GM13976 (cell line): ENCODE results near the gene ASTN1.

Source experiments
- DNase-seq: peaks from one replicate; pipeline ENCODE4 v3.0.0; 2012; ENCODE audit warnings: low spot score
- in situ Hi-C: fragments of 300-500 bp; cut with MboI; formaldehyde crosslinking; loops from one replicate; pipeline ENCODE4 v1.12.0; 2022; ENCODE audit warnings: low sequenced_read_pairs, mixed read lengths, inconsistent platforms; ENCODE audit not compliant: unreplicated experiment
- TF ChIP-seq, protein P1 (sequence below): IDR thresholded peaks from 2 replicates; pipeline ENCODE4 v1.5.1; 2012; ENCODE audit warnings: borderline replicate concordance, mild to moderate bottlenecking; ENCODE audit not compliant: insufficient read depth; ENCODE audit errors: extremely low read depth, missing control alignments, control extremely low read depth

The ASTN1 gene

DNA sequence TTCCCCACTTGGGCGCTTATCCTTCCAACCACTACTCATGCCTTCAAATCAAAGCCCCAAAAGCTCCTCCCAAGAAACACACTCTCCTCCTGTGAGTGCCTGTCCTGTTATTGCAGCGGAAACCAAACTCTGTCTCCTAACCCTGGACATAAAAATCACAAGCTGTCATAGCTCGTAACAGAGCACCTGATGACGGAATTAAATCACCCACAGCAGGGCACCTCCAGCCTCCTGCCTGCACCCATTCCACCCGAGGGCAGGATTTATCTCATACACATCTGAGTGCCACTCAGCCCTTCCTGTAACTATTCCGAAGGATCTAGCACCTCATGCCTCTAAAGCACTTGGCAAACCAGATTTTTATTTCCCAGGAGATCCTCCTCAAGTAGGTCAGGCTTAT is 100.9 kb downstream of the ASTN1 start:
- no peak for DNase-seq
- TF ChIP-seq, protein P1, sequence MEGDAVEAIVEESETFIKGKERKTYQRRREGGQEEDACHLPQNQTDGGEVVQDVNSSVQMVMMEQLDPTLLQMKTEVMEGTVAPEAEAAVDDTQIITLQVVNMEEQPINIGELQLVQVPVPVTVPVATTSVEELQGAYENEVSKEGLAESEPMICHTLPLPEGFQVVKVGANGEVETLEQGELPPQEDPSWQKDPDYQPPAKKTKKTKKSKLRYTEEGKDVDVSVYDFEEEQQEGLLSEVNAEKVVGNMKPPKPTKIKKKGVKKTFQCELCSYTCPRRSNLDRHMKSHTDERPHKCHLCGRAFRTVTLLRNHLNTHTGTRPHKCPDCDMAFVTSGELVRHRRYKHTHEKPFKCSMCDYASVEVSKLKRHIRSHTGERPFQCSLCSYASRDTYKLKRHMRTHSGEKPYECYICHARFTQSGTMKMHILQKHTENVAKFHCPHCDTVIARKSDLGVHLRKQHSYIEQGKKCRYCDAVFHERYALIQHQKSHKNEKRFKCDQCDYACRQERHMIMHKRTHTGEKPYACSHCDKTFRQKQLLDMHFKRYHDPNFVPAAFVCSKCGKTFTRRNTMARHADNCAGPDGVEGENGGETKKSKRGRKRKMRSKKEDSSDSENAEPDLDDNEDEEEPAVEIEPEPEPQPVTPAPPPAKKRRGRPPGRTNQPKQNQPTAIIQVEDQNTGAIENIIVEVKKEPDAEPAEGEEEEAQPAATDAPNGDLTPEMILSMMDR, result no peak
- in situ Hi-C loops, result no loop called here

DNA sequence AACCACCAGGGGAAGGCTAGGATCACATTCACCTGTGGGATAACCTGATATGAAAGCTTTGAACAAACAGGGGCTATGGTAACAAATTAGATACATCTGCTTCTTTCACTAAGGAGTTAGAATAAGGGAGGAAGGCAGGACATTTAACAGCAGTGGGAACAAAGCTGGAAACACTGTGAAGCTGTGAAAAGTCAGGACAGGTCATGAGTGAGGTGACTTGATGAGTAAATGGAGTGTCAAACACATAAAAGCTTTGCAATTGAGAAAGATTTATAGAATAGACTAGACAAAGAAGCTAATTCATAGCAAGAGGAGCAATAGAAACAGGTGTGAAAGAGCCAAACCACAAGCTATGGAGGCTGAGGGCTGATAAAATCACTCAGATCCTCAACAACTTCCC is 110.0 kb downstream of the ASTN1 start:
- TF ChIP-seq, protein P1, result no peak
- DNase-seq, result no peak
- in situ Hi-C loops, result no loop called here

DNA sequence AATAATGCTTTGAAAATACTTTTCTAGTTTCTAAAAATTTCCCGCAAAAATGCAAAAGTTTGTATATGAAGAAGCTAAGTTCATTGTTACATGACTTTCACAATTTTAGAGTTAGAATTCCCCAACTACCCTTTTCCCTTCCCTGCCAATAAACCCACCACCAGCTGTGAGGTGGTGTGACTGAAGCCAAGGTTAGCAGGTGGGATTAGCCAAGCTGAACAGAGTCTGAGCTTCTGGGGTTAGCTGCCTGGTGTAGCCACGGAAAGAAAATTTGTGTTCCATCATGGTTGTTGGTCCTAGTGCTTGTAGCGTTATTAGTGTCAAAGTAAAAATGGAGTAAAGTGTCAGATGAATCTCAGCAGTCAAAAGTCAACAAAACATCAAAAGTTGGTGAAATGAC is 110.9 kb downstream of the ASTN1 start:
- no peak for DNase-seq
- in situ Hi-C loops, result no loop called here
- TF ChIP-seq, protein P1, result no peak

DNA sequence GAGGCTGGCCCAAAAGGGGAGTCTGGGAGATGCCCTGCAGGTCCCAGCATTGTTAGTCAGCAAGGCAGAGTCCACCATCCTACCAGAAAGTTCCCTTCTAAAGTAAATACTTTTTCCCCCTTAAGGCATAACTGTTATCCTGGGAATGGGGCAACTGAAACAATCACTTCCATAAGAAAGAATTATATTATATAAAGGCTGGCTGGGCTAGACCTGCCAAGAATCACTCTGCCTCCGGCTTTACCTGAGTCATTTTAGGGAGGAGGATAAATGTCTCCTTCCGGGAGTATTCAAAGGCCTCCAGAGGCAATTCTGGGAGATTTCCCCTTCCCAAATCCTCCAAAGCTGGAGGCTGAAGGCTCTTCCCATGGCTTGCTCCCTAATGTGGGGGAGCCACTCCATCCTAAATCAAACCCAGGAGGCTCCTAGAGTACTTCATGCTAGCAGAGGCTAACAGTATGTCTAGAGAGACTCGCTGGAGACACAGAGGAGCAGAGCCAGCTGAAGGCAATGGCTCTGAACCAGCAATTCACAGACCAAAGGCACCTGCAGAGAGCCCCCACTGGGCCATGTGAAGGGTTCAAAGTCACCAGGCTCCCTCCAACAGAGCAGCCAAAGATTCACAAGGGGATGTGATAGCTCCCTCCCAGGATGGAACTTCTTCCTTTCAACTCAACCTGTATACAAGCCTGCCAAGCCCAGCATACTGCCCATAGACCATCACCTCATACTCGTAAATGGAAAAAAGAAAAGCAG is 116.0 kb downstream of the ASTN1 start:
- DNase-seq, result no peak
- in situ Hi-C loops, result no loop called here
- TF ChIP-seq, protein P1, result no peak

DNA sequence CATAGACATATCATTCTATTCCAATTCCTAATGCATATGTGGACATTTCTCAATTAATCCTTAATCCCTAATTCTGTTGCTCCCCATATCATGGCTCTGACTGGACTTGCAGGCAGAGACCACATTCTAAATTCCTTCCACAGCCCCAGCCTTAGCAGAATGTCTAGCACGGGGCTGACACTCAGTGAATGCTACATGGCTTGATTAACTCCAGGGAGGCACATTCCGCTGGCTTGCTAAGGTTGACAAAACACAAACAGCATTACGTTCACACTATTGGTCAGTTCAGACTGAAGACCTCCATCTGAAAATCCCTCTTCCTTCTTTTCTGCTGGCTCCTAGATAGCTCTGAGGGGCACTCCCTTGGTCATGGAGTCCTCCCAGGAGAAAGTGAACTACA is 119.4 kb downstream of the ASTN1 start:
- in situ Hi-C loops, result no loop called here
- TF ChIP-seq, protein P1, result no peak
- no peak for DNase-seq

DNA sequence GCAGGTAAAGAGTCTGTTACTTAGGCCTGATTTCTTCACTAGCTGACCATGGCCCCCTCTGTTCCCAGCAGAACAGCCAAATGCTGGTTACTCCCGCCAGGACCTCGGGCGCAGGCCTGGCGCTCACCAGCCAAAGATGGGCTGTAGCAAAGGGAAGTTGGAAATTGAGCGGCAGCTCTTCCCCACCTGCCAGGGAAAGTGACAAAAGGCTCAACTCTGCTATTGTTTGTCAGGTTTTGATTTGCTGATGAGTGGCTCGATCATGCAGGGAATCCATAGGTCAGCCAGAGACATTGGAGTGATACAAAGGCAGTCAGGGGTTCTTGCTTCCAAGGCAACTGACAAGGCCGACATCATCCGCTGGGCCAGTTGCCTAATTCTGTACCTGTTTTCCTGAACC is 120.1 kb downstream of the ASTN1 start:
- in situ Hi-C loops, result no loop called here
- no peak for DNase-seq
- TF ChIP-seq, protein P1, result no peak
